ENCODE measurements around the gene FRMD4B. TPM values are rescaled to one million over a fixed set of nuclear protein-coding genes. Genes with fewer than 3 reads are reported as not detected.
A peak's percentile ranks its signal among the peaks of the same experiment; 100 is the strongest.

The FRMD4B gene
- total RNA-seq, 1 donor from 2014 or later, result 31.3 TPM

GRCh38 chr3:69409011-69409410, 23.1 kb upstream of the FRMD4B start:
- no peaks in the 10 kb centered on the region for H3K27me3 ChIP-seq (ENCODE audit: control insufficient read depth, insufficient read depth, low read length)
- TF ChIP-seq CTCF (IDR thresholded peaks at IDR 0.05; ENCODE audit: insufficient read depth, low read length, severe bottlenecking), result no peak
- no peak for FAIRE-seq
- no peak overlapping the region for H3K4me3 ChIP-seq (ENCODE audit: low read depth, low read length)
- H3K36me3 ChIP-seq (ENCODE audit: control insufficient read depth, insufficient read depth, low read length), result peaks cover 5% of the 10 kb centered on the region
- no peak for DNase-seq (ENCODE audit: low read depth)

DNA sequence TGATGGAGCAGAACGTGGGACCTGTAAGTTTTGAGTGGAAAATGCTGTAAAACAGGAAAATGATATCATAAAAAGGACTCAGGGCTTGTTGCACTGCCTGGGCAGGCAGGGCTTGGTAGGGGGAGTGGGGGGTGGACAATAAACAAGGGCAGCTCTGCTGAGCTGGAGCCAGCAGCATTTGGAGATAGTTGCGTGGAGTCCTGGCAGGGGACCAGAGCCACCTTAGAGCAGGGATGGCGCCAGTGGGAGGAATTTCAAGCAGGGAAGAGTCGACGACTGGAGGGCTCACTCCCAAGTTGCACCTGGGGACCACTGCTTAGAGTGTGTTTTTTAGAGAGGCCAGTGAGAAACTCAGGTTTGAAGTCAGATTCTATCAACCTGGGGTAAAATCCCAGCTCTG, 22.7 kb upstream of the FRMD4B start:
- Histone ChIP-seq H3K36me3 (ENCODE audit: control insufficient read depth, insufficient read depth, low read length) (peaks cover 5% of the 10 kb centered on the region), H3K27me3 (ENCODE audit: control insufficient read depth, insufficient read depth, low read length) (no peaks in the 10 kb centered on the region), H3K4me3 (ENCODE audit: low read depth, low read length) (no peak overlapping the region)
- DNase-seq (ENCODE audit: low read depth) (no peak), FAIRE-seq (no peak)
- no peak for TF ChIP-seq CTCF (IDR thresholded peaks at IDR 0.05; ENCODE audit: insufficient read depth, low read length, severe bottlenecking)

GRCh38 chr3:69407908-69408307, 22.0 kb upstream of the FRMD4B start:
- no peaks in the 10 kb centered on the region for H3K27me3 ChIP-seq (ENCODE audit: control insufficient read depth, insufficient read depth, low read length)
- TF ChIP-seq CTCF (IDR thresholded peaks at IDR 0.05; ENCODE audit: insufficient read depth, low read length, severe bottlenecking), result no peak
- H3K4me3 ChIP-seq (ENCODE audit: low read depth, low read length), result no peak overlapping the region
- DNase-seq (ENCODE audit: low read depth) (no peak), FAIRE-seq (no peak)
- peaks cover 5% of the 10 kb centered on the region for H3K36me3 ChIP-seq (ENCODE audit: control insufficient read depth, insufficient read depth, low read length)

GRCh38 chr3:69406163-69406562, 20.3 kb upstream of the FRMD4B start:
- Histone ChIP-seq H3K4me3 (ENCODE audit: low read depth, low read length) (no peak overlapping the region), H3K27me3 (ENCODE audit: control insufficient read depth, insufficient read depth, low read length) (no peaks in the 10 kb centered on the region), H3K36me3 (ENCODE audit: control insufficient read depth, insufficient read depth, low read length) (peaks cover 6% of the 10 kb centered on the region)
- TF ChIP-seq CTCF (IDR thresholded peaks at IDR 0.05; ENCODE audit: insufficient read depth, low read length, severe bottlenecking), result no peak
- FAIRE-seq (no peak), DNase-seq (ENCODE audit: low read depth) (no peak)

- no peaks in the 10 kb centered on the region for H3K27me3 ChIP-seq (ENCODE audit: control insufficient read depth, insufficient read depth, low read length)
- H3K36me3 ChIP-seq (ENCODE audit: control insufficient read depth, insufficient read depth, low read length), result peaks cover 6% of the 10 kb centered on the region
- no peak for DNase-seq (ENCODE audit: low read depth)
- no peak for TF ChIP-seq CTCF (IDR thresholded peaks at IDR 0.05; ENCODE audit: insufficient read depth, low read length, severe bottlenecking)
- FAIRE-seq, result no peak
- no peak overlapping the region for H3K4me3 ChIP-seq (ENCODE audit: low read depth, low read length)
These were observed 19.2 kb upstream of the FRMD4B start for GRCh38 chr3:69405067-69405466.

GRCh38 chr3:69403454-69403853, 17.6 kb upstream of the FRMD4B start:
- Histone ChIP-seq H3K36me3 (ENCODE audit: control insufficient read depth, insufficient read depth, low read length) (peaks cover 4% of the 10 kb centered on the region), H3K4me3 (ENCODE audit: low read depth, low read length) (no peak overlapping the region), H3K27me3 (ENCODE audit: control insufficient read depth, insufficient read depth, low read length) (no peaks in the 10 kb centered on the region)
- TF ChIP-seq CTCF (IDR thresholded peaks at IDR 0.05; ENCODE audit: insufficient read depth, low read length, severe bottlenecking), result no peak
- FAIRE-seq (peak; percentile 93), DNase-seq (ENCODE audit: low read depth) (peak; percentile 73)

All from bronchial epithelial cell (primary cell).